ENCODE results near the gene LRP1B. TPM values are rescaled to one million over a fixed set of nuclear protein-coding genes. Genes with fewer than 3 reads are reported as not detected.

Gene LRP1B
- total and polyA plus RNA-seq, 2 of the 8 experiments (the other 6 are each of a cell fraction or from before 2014, with no cell fraction given): 0.03 TPM; not detected in 1

GRCh38 chr2:141931797-141932196, 199.0 kb downstream of the LRP1B start:
- no peaks in the 10 kb centered on the region for H3K36me3 ChIP-seq (ENCODE audit: control insufficient read depth in 2 of 4, insufficient read depth in 4 of 4, low read length in 3 of 4)
- TF ChIP-seq FOSL1 (IDR thresholded peaks at IDR 0.05; ENCODE audit: insufficient read depth, low read depth, low read length) (no peak), CTCF (IDR thresholded peaks at IDR 0.05; ENCODE audit: control extremely low read depth in 1 of 3, insufficient read depth in 1 of 3, low read depth in 1 of 3, low read length in 3 of 3) (no peak), ASH2L (IDR thresholded peaks at IDR 0.05; ENCODE audit: low read length) (no peak), SIRT6 (IDR thresholded peaks at IDR 0.05; ENCODE audit: low read length) (no peak), RXRA (IDR thresholded peaks at IDR 0.05; ENCODE audit: insufficient read depth, low read depth, low read length) (no peak)
- H3K27ac ChIP-seq (ENCODE audit: low read depth, low read length): no peak overlapping the region
- no peaks in the 10 kb centered on the region for H4K20me1 ChIP-seq (replicated peaks in 1 of 2; ENCODE audit: control insufficient read depth in 1 of 2, insufficient read depth in 2 of 2, low read length in 2 of 2)
- H3K4ac ChIP-seq (replicated peaks; ENCODE audit: insufficient read length, low read depth, low read length): no peak overlapping the region
- POLR2A ChIA-PET (ENCODE audit: partially characterized antibody): no interaction called here
- no peak overlapping the region for H3K4me3 ChIP-seq (ENCODE audit: extremely low read depth in 1 of 4, insufficient read depth in 2 of 4, low read depth in 3 of 4, low read length in 4 of 4)
- FAIRE-seq (no peak), DNase-seq (ENCODE audit: low read depth in 1 of 2, low spot score in 2 of 2) (no peak)
- WGBS, 2 experiments (ENCODE audit: extremely low coverage in 1 of 2, insufficient coverage in 1 of 2, insufficient read length in 1 of 2, insufficient replicate concordance in 2 of 2, low coverage in 1 of 2, low lambda C conversion rate in 2 of 2, missing lambda C conversion rate in 1 of 2): 89% methylated on average over 3 of the region's 3 CpGs; no CpG with 5 or more reads in 1 of the 2 experiments
- H2BK120ac ChIP-seq (replicated peaks; ENCODE audit: low read depth, low read length): no peak overlapping the region
- no peaks in the 10 kb centered on the region for H3K79me2 ChIP-seq (ENCODE audit: control insufficient read depth in 1 of 2, insufficient read depth in 2 of 2, low read length in 2 of 2)
- no peaks in the 10 kb centered on the region for H3K79me1 ChIP-seq (ENCODE audit: low read depth, low read length)
- H3K9me3 ChIP-seq (ENCODE audit: insufficient read depth in 2 of 2, low read depth in 1 of 2, low read length in 1 of 2): no peaks in the 10 kb centered on the region
- no peak overlapping the region for H4K8ac ChIP-seq (ENCODE audit: extremely low read depth, insufficient read depth, low read length)
- CTCF ChIA-PET (ENCODE audit: partially characterized antibody): no interaction called here
- no peaks in the 10 kb centered on the region for H3K27me3 ChIP-seq (replicated peaks in 1 of 4; ENCODE audit: control insufficient read depth in 3 of 4, extremely low read depth in 1 of 4, insufficient read depth in 3 of 4, low read length in 3 of 4)
- no peak overlapping the region for H3K23ac ChIP-seq (ENCODE audit: insufficient read length)
- no peak overlapping the region for H3K18ac ChIP-seq (ENCODE audit: extremely low read depth, low read length)
- no peak overlapping the region for H4K91ac ChIP-seq (replicated peaks; ENCODE audit: insufficient read length, low read length)
- H2BK20ac ChIP-seq (ENCODE audit: low read length): no peak overlapping the region
- no peak overlapping the region for H2AK5ac ChIP-seq (ENCODE audit: low read depth, low read length)
- no peaks in the 10 kb centered on the region for H3K23me2 ChIP-seq (ENCODE audit: low read depth, low read length)
- H2AFZ ChIP-seq (ENCODE audit: low read length): no peak overlapping the region
- H3K9ac ChIP-seq (replicated peaks in 1 of 4; ENCODE audit: extremely low read depth in 1 of 4, low read depth in 3 of 4, low read length in 3 of 4): no peak overlapping the region
- no peak overlapping the region for H3K4me2 ChIP-seq (ENCODE audit: insufficient read depth in 1 of 2, low read depth in 2 of 2, low read length in 2 of 2)
- no peak overlapping the region for H2BK5ac ChIP-seq (ENCODE audit: low read depth, low read length)
- no peak overlapping the region for H3K14ac ChIP-seq (ENCODE audit: insufficient read length)
- H2BK15ac ChIP-seq (ENCODE audit: low read length): no peak overlapping the region
- H2BK12ac ChIP-seq (ENCODE audit: low read depth, low read length): no peak overlapping the region
- H3K56ac ChIP-seq (replicated peaks; ENCODE audit: insufficient read length, low read depth, low read length): no peak overlapping the region
- H4K5ac ChIP-seq (ENCODE audit: insufficient read length, low read depth, low read length): no peak overlapping the region
- H3K4me1 ChIP-seq (replicated peaks in 1 of 4; ENCODE audit: control insufficient read depth in 3 of 4, insufficient read depth in 4 of 4, low read length in 3 of 4): no peaks in the 10 kb centered on the region

Measured in H1 (cell line).